Coronary artery (tissue), 2 donors: ENCODE results near the gene BAG1.

Experiments used
- DNase-seq: peaks from one replicate; pipeline ENCODE4 v3.0.0-alpha.2; 2017; ENCODE audit warnings: low spot score
- H3K27ac ChIP-seq, 2 donors: fragments of 200-600 bp; sonication (generic); one replicate each; pipeline ENCODE4 v1.5.1; 2016 to 2019
- H3K4me3 ChIP-seq: fragments of 200-600 bp; sonication (generic); 2 replicates; pipeline ENCODE4 v1.5.1; 2016; ENCODE audit warnings: mild to moderate bottlenecking, moderate library complexity
- TF ChIP-seq, protein P1 (sequence below): fragments of 200-600 bp; sonication (generic); IDR thresholded peaks from one replicate; pipeline ENCODE4 v1.5.1; 2019; ENCODE audit warnings: antibody characterized with exemption

Gene BAG1

DNA sequence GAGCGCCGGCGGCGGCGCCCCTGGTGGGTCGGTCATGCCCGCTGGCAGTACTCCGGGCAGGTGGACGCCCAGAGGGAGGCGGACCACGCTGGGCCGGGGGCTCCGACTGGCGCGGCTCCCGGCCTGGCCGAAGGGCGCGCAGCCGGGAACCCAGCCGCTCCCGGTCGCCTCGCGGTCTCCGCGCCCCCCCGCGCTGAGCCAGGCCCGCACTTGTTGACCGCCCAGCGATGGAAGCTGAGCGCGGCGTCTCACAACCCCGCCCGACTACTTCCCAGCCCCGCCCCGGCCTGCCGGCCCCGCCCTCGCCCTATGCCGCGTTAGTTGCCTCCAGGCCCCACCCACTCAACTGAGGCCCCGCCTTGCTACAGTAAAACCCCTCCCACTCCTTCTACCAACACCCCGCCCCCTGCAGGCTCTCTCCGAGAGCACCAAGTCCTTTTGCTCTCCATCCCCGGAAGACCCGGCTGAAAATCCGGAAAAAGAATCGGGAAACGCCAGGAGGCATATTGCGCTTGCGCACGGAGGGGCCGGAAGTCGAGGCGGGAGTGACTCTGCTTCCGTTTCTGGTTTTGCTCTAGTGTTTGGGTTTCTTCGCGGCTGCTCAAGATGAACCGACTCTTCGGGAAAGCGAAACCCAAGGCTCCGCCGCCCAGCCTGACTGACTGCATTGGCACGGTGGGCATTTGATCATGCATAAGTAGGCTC, at the start of gene BAG1, which contains the start of gene CHMP5:
BAG1 (minus strand) TSS at position 236 of the 705 bp plus-strand sequence.
CHMP5 (plus strand) TSS at position 577 of the 705 bp plus-strand sequence; CDS start at position 607, 30 bp downstream.
- TF ChIP-seq, protein P1, sequence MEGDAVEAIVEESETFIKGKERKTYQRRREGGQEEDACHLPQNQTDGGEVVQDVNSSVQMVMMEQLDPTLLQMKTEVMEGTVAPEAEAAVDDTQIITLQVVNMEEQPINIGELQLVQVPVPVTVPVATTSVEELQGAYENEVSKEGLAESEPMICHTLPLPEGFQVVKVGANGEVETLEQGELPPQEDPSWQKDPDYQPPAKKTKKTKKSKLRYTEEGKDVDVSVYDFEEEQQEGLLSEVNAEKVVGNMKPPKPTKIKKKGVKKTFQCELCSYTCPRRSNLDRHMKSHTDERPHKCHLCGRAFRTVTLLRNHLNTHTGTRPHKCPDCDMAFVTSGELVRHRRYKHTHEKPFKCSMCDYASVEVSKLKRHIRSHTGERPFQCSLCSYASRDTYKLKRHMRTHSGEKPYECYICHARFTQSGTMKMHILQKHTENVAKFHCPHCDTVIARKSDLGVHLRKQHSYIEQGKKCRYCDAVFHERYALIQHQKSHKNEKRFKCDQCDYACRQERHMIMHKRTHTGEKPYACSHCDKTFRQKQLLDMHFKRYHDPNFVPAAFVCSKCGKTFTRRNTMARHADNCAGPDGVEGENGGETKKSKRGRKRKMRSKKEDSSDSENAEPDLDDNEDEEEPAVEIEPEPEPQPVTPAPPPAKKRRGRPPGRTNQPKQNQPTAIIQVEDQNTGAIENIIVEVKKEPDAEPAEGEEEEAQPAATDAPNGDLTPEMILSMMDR: peak; percentile 11
- DNase-seq: peak; percentile 100
- Histone ChIP-seq H3K27ac (peak within 1 kb of the TSS; percentile 90 to 92), H3K4me3 (peak within 1 kb of the TSS; percentile 91)

DNA sequence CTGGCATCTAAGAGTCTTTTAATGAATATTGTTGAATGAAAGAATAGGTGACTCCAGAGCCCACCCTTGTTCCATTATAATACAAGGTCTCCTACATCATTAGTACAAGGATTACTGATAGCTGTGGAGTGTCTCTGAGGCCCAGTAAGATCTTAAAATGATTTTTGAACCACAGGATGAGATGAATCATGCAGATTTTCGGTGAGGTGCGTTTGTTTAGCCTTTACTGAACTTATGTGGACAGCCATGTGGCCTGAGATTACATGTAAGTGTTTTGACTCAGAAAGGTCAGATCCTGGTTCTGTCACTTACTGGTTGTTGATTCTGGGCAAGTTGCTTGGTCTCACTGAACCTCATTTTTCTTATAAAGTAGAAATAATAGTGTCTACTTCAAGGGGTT, 47.4 kb upstream of the BAG1 start:
- no peak for DNase-seq
- Histone ChIP-seq H3K27ac (no peak overlapping the region), H3K4me3 (no peak overlapping the region)
- TF ChIP-seq, protein P1: no peak

DNA sequence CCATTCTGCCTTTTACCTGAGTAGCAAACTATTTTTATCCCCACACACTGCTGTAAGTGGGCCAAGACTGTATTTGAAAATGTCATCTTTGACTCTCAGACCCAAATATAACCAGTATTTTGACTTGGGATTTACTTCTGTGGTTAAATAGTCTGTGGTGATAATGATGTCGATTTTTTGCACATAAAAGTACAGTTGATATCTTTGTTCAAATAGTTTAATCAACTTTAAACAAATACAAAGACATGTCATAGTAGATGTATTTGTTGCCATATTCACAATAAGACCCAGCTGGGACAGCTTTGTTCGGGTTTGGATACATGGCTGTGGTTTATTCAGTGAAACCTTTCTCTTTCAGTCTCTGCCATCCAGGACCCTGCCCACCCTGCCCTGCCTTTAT, 46.2 kb upstream of the BAG1 start:
- H3K27ac ChIP-seq: no peak overlapping the region
- no peak overlapping the region for H3K4me3 ChIP-seq
- TF ChIP-seq, protein P1: no peak
- no peak for DNase-seq

DNA sequence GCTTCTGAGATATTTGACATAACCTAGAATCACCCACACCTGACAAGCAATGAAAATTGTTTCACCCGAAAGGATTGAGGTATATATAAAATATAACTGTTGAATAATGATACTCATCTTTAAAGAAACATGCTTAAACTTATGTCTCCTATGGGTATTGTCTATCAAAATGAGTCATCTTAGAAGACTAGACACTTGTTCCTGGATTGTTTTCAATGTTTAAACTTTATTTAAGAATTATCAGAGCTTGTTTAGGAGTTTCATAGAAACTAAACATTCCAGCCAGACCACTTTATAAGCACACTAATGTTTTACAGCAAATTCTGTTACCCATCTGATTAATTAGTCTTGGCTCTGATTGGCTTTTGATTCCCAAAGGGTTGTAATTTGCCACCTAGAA, 45.4 kb upstream of the BAG1 start:
- TF ChIP-seq, protein P1: no peak
- H3K4me3 ChIP-seq: no peak overlapping the region
- DNase-seq: no peak
- no peak overlapping the region for H3K27ac ChIP-seq

DNA sequence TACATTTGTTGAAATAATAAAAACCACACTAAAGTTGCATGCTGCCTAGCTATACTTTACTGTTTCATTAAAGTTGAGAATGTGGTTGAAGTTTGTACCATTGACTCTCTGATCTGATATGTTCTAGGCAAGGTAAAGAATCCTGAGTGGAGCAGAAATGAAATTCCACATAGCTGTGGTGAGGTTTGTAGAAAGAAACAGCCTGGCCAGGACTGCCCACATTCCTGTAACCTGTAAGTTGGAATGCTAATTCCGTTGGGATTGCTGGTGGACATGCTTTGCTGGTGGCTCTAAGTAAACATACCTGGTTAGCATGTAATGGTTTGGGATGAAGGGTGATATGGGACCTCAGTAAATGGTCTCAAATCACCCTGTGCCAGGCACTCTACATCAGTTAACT, 42.6 kb upstream of the BAG1 start:
- Histone ChIP-seq H3K4me3 (no peak overlapping the region), H3K27ac (no peak overlapping the region)
- TF ChIP-seq, protein P1: no peak
- DNase-seq: no peak

DNA sequence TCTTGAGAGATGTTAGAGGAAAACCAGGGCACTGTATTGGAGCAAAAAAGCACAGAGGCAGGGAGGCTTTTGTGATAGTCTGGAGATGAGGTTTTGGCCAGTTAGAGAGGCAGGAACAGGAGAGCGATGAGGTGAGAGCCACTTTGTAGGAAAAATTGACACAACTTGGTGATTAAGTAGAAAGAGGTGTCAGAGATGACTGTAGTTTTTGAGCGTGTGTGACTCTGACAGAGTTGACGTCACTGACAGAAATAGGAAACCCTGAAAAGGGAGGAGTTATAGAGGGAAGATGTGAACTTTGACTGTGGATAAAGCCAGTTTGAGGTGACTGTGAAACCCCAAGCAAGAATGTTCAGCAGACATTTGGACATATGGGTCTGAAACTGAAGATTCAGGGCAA, 41.5 kb upstream of the BAG1 start:
- TF ChIP-seq, protein P1: no peak
- Histone ChIP-seq H3K27ac (no peak overlapping the region), H3K4me3 (no peak overlapping the region)
- DNase-seq: no peak

DNA sequence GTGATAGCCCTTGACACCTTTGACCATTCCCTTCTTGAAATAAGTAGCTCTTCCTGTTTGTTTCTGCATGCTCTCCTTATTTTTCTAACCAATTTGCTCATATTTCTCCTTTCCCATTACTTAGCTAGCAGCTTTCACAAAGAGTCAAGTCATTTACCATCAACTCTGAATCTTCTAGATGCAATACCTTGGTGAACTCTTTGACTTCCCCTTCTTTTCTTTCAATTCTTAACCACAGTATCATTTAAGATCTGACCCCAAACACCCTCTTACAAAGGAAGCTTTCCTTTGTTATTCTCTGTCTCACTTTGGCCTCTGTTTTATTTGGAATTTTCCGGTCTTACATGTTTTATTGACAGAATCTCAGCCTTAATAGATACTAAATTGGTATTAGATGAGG, 39.9 kb upstream of the BAG1 start:
- no peak overlapping the region for H3K4me3 ChIP-seq
- TF ChIP-seq, protein P1: no peak
- no peak overlapping the region for H3K27ac ChIP-seq
- DNase-seq: no peak
